ENCODE data around the gene TNRC6C. TPM values are rescaled to one million over a fixed set of nuclear protein-coding genes. Genes with fewer than 3 reads are reported as not detected.
"Not testable (repeated sequence)": the region's sequence is repeated elsewhere in the genome, so short reads cannot be mapped to it uniquely, and the experiment has no call there.

TNRC6C gene
- total RNA-seq, 2 donors from 2014 or later: 64.4 to 64.5 TPM

DNA sequence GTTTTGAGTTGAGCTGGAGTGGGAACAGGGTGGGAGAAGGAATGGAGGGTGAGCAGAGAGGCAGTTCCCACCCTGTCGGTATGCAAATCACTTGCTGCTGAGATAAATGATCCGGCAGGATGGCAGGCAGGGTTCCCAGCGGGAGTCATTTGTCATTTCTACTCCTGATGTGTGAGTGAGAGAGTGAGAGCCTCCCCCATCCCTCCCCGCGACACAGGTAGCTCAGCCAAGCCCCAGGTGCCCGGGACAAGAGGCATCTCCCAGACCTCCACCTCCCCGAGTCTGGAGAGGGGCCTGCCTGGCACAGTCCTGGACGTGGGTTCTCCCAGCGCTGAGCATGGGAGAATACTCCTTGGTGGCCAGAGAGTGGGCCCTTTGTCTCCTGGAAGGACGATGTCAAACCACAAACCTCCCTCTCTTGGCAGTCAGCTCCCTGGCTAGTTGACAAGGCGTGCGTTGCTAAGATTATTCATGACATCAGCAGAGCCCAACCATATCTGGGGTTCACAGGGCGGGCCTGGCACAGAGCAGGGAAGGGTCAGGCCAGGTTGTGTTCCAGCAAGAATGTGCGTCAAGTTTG lies 33.7 kb upstream of the TNRC6C start:
- Mint-ChIP-seq H3K27ac (no peak overlapping the region), H3K36me3 (ENCODE audit: low read depth) (no peaks in the 10 kb centered on the region), H3K4me1 (peaks cover 14% of the 10 kb centered on the region), H3K27me3 (peaks cover 11% of the 10 kb centered on the region), H3K4me3 (no peak overlapping the region)
- no peaks in the 10 kb centered on the region for H3K9me3 ChIP-seq (ENCODE audit: control insufficient read depth, low read length, poor library complexity, severe bottlenecking)
- DNase-seq (no peak), ATAC-seq (no peak)

GRCh38 chr17:77925831-77926543 lies 32.5 kb upstream of the TNRC6C start:
- peaks cover 15% of the 10 kb centered on the region for H3K4me1 Mint-ChIP-seq
- H3K27ac Mint-ChIP-seq: no peak overlapping the region
- no peaks in the 10 kb centered on the region for H3K36me3 Mint-ChIP-seq (ENCODE audit: low read depth)
- no peak for ATAC-seq
- DNase-seq: no peak
- peaks cover 11% of the 10 kb centered on the region for H3K27me3 Mint-ChIP-seq
- H3K9me3 ChIP-seq (ENCODE audit: control insufficient read depth, low read length, poor library complexity, severe bottlenecking): no peaks in the 10 kb centered on the region
- H3K4me3 Mint-ChIP-seq: no peak overlapping the region

GRCh38 chr17:77926981-77927380 lies 31.5 kb upstream of the TNRC6C start:
- H3K27ac Mint-ChIP-seq: peak overlapping the region; percentile 92

DNA sequence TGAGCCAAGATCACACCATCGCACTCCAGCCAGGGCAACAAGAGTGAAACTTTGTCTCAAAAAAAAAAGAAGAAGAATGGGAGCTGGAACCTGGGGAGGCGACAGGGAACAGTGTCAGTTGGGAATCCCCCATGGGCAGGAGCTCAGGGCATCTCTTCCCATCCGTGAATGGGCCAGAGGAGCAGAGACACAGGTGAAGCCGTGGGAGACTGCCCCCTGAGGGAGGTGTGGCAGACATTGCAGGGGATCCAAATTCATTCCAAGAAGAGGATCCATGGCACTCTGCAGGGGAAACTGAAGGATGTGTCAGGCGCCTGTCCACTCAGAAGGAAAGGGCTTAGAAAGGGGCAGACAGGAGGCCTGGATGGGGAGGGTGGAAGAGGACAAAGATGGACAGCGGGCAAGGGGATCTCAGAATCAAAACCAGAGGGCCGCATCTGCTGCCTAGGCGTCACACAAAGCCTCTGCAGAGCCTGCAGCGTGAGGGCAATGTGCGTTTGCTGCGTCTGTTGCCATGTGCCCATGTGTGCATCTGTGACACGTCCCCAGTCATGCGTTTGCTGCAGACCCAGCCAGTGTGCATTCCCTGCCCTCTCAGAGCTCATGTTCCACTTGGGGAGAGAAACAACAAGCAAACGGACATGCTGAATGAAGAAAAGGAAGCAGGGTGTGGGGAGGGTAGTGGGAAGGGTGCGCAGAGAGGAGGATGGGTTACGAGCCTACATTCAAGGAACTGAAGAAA lies 30.6 kb upstream of the TNRC6C start:
- peak overlapping the region; percentile 69 for H3K4me3 Mint-ChIP-seq
- DNase-seq (no peak), ATAC-seq (no peak)
- no peaks in the 10 kb centered on the region for H3K36me3 Mint-ChIP-seq (ENCODE audit: low read depth)
- H3K27me3 Mint-ChIP-seq: peaks cover 17% of the 10 kb centered on the region
- no peaks in the 10 kb centered on the region for H3K9me3 ChIP-seq (ENCODE audit: control insufficient read depth, low read length, poor library complexity, severe bottlenecking)
- H3K27ac Mint-ChIP-seq: peak overlapping the region; percentile 92
- H3K4me1 Mint-ChIP-seq: peaks cover 18% of the 10 kb centered on the region

More at GRCh38 chr17:77926981-77927380, 31.5 kb upstream of the TNRC6C start:
- no peaks in the 10 kb centered on the region for H3K9me3 ChIP-seq (ENCODE audit: control insufficient read depth, low read length, poor library complexity, severe bottlenecking)
- H3K36me3 Mint-ChIP-seq (ENCODE audit: low read depth): no peaks in the 10 kb centered on the region
- peaks cover 18% of the 10 kb centered on the region for H3K4me1 Mint-ChIP-seq
- H3K27me3 Mint-ChIP-seq: peaks cover 17% of the 10 kb centered on the region
- no peak overlapping the region for H3K4me3 Mint-ChIP-seq
- ATAC-seq (no peak), DNase-seq (no peak)

DNA sequence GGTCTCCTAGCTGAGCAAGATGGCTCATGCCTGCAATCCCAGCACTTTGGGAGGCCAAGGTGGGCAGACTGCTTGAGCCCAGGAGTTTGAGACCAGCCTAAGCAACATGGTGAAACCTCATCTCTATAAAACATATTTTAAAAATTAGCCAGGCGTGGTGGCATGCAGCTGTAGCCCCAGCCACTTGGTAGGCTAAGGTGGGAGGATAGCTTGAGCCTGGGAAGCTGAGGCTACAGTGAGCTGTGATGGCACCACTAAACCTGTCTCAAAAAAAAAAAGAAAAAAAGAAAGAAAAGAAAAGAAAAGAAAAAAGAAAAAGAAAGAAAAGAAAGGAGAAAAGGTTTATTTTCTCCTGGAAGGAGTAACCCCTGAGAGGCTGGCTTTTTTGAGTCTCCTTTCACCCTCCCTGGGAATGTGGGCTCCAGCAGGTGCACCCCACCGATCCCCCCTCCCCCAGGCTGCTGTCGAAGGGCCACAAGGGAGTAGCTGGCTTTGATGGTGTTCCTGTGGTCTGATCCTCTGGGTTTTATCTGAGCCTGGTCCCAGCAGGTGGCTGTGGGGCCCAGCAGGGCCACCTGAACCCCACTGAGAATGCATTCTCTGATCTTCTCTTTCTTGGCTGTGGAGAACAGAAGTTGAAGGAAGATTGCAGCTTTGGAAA lies 29.9 kb upstream of the TNRC6C start:
- ATAC-seq (no peak), DNase-seq (no peak)
- peak overlapping the region; percentile 36 for H3K4me3 Mint-ChIP-seq
- H3K27ac Mint-ChIP-seq: peak overlapping the region; percentile 92
- peaks cover 2% of the 10 kb centered on the region for H3K36me3 Mint-ChIP-seq (ENCODE audit: low read depth)
- peaks cover 24% of the 10 kb centered on the region for H3K27me3 Mint-ChIP-seq
- no peaks in the 10 kb centered on the region for H3K9me3 ChIP-seq (ENCODE audit: control insufficient read depth, low read length, poor library complexity, severe bottlenecking)
- H3K4me1 Mint-ChIP-seq: peaks cover 21% of the 10 kb centered on the region

DNA sequence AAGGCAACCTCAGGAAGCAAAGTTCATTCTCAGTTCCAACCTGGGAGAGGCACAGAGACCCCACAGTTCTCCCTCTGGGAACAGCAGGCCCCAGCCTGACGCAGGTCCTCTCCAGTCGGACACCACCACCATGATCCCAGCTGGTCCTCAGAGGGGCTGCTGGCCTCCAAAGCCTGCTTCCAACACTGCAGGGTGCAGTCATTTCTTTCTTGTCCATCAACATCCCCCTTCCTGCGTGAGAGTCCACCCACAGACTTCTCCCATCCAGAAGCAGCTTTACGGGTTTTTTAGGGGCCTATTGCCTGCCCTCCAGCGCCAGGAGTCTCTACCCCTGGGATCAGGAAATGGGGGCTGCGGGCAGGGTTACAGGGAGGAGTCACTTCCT lies 29.3 kb upstream of the TNRC6C start:
- no peaks in the 10 kb centered on the region for H3K9me3 ChIP-seq (ENCODE audit: control insufficient read depth, low read length, poor library complexity, severe bottlenecking)
- H3K27me3 Mint-ChIP-seq: peaks cover 24% of the 10 kb centered on the region
- peak overlapping the region; percentile 92 for H3K27ac Mint-ChIP-seq
- peak overlapping the region; percentile 36 for H3K4me3 Mint-ChIP-seq
- peaks cover 2% of the 10 kb centered on the region for H3K36me3 Mint-ChIP-seq (ENCODE audit: low read depth)
- no peak for DNase-seq
- H3K4me1 Mint-ChIP-seq: peaks cover 21% of the 10 kb centered on the region
- ATAC-seq: no peak

DNA sequence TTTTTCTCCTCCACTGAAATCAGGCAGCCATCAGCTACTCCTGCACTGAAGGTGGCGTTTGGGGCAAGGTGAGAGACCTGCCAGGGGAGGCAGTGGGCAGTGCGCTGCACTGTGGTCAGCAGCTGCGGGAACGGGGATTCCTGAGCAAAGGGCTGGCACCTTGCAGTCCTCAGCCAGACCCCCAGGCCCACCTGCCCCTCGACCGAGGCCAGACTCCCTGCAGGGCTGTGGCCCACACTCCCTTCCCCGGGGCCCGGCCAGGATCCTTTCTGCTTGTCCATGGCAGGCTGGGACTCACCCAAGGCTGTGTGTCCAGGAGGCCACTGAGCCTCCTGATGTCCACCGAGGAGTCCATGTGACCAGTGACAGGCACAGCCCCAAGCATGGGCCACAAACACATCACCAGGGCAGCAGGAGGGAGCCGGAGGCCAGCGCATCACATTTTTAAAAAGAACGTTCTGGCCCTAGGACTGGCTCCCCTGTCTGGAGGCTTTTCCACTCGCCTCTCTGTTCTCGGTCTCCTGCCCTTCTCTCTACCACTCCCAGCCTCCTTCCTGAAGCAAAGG lies 28.5 kb upstream of the TNRC6C start:
- Mint-ChIP-seq H3K4me3 (peak overlapping the region; percentile 69), H3K36me3 (ENCODE audit: low read depth) (peaks cover 2% of the 10 kb centered on the region), H3K4me1 (peaks cover 22% of the 10 kb centered on the region), H3K27ac (peak overlapping the region; percentile 92), H3K27me3 (peaks cover 18% of the 10 kb centered on the region)
- ATAC-seq (no peak), DNase-seq (no peak)
- H3K9me3 ChIP-seq (ENCODE audit: control insufficient read depth, low read length, poor library complexity, severe bottlenecking): no peaks in the 10 kb centered on the region

- no peaks in the 10 kb centered on the region for H3K9me3 ChIP-seq (ENCODE audit: control insufficient read depth, low read length, poor library complexity, severe bottlenecking)
- Mint-ChIP-seq H3K27me3 (peaks cover 18% of the 10 kb centered on the region), H3K36me3 (ENCODE audit: low read depth) (peaks cover 2% of the 10 kb centered on the region), H3K4me3 (no peak overlapping the region), H3K4me1 (peaks cover 23% of the 10 kb centered on the region), H3K27ac (peak overlapping the region; percentile 80)
- DNase-seq (no peak), ATAC-seq (no peak)
Measured at GRCh38 chr17:77930780-77931768, 27.4 kb upstream of the TNRC6C start.

- H3K9me3 ChIP-seq (ENCODE audit: control insufficient read depth, low read length, poor library complexity, severe bottlenecking): no peaks in the 10 kb centered on the region
- H3K4me3 Mint-ChIP-seq: no peak overlapping the region
- DNase-seq: no peak
- peaks cover 2% of the 10 kb centered on the region for H3K36me3 Mint-ChIP-seq (ENCODE audit: low read depth)
- H3K4me1 Mint-ChIP-seq: peaks cover 17% of the 10 kb centered on the region
- ATAC-seq: no peak
- H3K27me3 Mint-ChIP-seq: peaks cover 18% of the 10 kb centered on the region
- peak overlapping the region; percentile 12 for H3K27ac Mint-ChIP-seq
Measured at GRCh38 chr17:77933777-77934398, 24.6 kb upstream of the TNRC6C start.

DNA sequence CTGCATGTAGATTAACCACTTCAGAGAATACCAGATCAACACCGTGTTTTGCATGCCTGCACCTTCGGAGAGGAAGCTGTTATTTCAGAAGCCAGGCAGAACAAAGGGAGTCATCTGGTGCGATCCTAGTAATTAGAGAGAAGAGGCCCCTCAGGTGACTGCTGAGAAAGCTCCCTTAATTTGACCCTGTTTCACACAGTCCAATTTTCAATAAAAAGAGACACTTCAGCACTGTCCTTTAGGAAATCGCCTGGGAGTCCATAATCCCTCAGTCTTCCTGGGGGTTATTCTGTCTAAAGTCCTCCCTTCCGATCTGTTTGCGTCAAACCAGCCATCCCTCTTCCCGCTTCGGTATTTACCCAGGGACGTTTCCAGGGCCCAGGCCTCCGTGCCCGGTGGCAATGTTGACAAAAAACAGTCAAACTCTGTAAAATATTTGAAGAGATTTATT lies 23.4 kb upstream of the TNRC6C start:
- ATAC-seq: no peak
- DNase-seq: no peak
- Mint-ChIP-seq H3K27me3 (peaks cover 20% of the 10 kb centered on the region), H3K27ac (no peak overlapping the region), H3K36me3 (ENCODE audit: low read depth) (peaks cover 2% of the 10 kb centered on the region), H3K4me1 (peaks cover 8% of the 10 kb centered on the region), H3K4me3 (no peak overlapping the region)
- H3K9me3 ChIP-seq (ENCODE audit: control insufficient read depth, low read length, poor library complexity, severe bottlenecking): no peaks in the 10 kb centered on the region

GRCh38 chr17:77935744-77936143 lies 22.8 kb upstream of the TNRC6C start:
- not testable (repeated sequence) for H3K4me3 Mint-ChIP-seq; H3K27ac Mint-ChIP-seq; H3K9me3 ChIP-seq (ENCODE audit: control insufficient read depth, low read length, poor library complexity, severe bottlenecking); DNase-seq; H3K4me1 Mint-ChIP-seq; H3K36me3 Mint-ChIP-seq (ENCODE audit: low read depth); ATAC-seq
- H3K27me3 Mint-ChIP-seq: peaks cover 24% of the 10 kb centered on the region

DNA sequence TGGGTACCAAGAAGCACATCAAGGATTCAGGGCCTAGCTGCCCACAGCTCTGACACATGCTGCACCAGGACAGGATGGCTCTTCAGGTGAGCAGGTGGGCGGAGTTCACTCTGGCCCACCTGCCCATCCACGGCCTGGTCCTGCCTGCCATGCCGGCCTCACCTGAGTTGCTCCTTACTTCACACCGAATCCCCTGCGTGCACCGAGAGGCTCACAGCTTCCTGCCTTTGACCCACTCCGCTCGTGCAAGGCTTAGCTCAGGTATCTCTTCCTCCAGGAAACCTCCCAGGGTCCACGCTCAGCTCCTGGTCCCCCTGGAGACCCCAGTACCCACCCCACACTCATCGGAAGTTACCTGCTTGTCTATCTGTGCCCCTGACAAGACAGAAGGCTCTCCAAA lies 21.6 kb upstream of the TNRC6C start:
- no peaks in the 10 kb centered on the region for H3K9me3 ChIP-seq (ENCODE audit: control insufficient read depth, low read length, poor library complexity, severe bottlenecking)
- Mint-ChIP-seq H3K27ac (no peak overlapping the region), H3K36me3 (ENCODE audit: low read depth) (peaks cover 5% of the 10 kb centered on the region), H3K4me3 (no peak overlapping the region), H3K4me1 (peaks cover 4% of the 10 kb centered on the region), H3K27me3 (peaks cover 21% of the 10 kb centered on the region)
- no peak for ATAC-seq
- DNase-seq: no peak

Measured in T-helper 17 cell (primary cell).